Measurements from ENCODE around the gene KCNMB2.
"Not testable (repeated sequence)": the region's sequence is repeated elsewhere in the genome, so short reads cannot be mapped to it uniquely, and the experiment has no call there.

Gene KCNMB2

DNA sequence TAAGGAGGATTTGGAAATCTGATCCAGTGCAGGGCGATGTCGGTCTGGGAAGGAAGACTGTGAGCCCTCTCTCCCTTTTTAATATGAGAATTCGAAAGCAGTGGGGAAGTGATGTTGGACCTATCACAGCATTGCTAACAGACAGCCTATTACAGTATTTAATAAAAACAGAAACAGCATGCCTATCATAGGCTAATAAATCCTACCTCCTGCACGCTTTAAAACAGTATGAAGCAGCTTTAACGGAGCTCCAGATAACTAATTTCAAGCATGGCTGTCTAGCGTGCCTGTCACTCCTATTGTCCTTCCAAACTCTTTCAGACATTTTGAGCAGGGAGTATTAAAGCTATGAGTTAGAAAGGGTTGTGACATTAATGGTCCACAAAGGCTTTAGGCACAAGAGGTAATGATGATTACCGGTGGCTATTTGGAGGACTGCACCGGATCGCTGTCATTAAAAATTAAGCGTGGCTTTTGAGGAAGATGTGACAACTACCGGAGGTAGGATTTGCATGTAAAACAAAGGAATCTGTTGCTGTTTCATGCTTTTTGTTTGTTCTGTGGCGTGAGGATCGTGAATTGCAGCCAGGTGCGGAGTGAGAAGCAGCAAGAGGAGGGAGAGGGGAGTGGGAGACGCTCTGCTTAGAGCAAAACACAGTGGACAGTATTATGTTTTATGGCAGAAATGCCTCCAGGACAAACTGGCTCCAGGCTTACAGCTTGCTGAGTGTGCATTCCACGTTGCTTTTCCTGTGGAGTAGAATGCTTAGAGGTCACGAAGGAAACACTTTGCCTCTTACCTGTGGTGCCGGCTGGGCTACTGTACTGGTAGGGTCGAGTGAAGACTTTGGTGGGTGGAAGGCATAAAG, at the start of gene KCNMB2:
Gene KCNMB2 (plus strand): TSS at position 226 of the 869 bp plus-strand sequence.
- in situ Hi-C loops (cut with MboI; ENCODE audit: low pct_unique_long_range_greater_than_20kb, low sequenced_read_pairs) = no loop called here
- DNase-seq = no peak

DNA sequence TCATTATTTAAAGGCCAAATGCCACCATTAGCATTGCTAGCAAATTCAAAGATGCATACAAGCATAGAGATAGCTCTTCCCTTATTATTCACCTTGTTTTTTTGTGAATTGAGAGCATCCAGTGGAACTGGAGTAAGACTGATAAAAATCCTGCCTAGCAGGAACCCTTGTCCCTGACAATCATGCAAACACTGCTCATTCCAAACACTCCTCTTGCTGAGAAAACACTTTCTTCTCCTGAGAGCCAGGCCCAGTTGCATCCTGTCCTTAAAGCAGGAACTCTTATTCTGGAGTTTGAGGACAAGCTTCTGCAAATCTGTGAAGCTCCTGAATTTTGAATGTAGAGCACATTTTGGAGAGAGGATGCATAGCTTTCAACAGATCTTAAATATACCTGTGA, 49.3 kb upstream of the KCNMB2 start:
- in situ Hi-C loops (cut with MboI; ENCODE audit: low pct_unique_long_range_greater_than_20kb, low sequenced_read_pairs) = no loop called here

DNA sequence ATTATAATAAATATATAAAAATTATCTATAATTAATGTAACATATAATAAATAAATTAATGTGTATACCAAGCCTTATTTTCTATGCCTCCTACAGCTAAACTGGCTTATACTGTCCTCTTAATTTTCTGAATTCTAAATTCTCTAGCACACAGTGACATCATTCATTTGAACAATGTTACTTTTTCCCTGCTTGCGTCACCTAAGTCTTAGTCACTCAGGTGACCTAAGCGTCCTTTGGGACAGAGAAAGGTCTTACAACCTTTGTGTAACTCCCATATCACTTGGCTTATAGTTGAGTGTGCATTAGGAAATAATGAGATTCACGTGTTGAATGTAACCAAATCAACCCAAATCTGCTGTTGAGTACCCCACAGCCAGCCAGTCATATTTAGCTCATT, 48.5 kb upstream of the KCNMB2 start:
- in situ Hi-C loops (cut with MboI; ENCODE audit: low pct_unique_long_range_greater_than_20kb, low sequenced_read_pairs) = no loop called here
- DNase-seq = no peak

More for the DNA sequence above, 49.3 kb upstream of the KCNMB2 start:
- DNase-seq = no peak

DNA sequence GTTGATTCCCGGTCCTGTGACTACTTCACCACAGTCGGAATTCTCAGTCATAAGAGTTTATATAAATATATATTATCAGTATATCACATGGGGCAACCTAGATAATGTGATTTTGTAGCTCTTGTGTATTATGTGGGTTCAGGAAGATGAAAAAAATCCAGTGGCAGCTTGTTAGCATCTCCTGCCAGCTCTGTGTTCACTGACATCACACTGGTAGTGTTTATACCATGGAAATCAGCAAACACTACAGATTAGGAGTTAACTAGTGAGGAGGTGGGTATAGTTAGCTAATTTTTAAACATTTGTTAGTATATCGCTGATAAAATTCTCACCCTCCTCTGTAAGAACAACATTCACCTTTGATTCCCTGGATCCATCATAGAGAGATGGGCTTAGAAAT, 44.5 kb upstream of the KCNMB2 start:
- in situ Hi-C loops (cut with MboI; ENCODE audit: low pct_unique_long_range_greater_than_20kb, low sequenced_read_pairs) = no loop called here
- DNase-seq = no peak

DNA sequence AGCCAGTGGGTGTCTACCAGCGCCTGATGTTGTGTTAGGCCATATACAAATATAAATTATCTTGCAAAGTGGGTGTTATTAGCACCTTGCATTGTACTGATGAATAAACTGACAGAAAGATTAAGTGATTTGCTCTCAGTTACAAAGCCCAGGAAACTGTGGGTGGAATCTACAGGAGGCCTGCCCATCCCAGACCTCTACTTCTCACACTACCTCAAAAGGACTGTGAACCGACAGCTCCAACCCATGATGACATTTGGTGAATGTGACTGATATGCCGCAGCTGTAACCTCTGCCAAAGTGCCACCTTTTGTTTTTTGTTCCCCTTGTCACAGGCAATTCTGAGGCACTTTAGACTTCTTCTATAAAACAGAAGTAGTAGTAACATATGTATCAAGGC, 43.7 kb upstream of the KCNMB2 start:
- in situ Hi-C loops (cut with MboI; ENCODE audit: low pct_unique_long_range_greater_than_20kb, low sequenced_read_pairs) = no loop called here
- DNase-seq = no peak

DNA sequence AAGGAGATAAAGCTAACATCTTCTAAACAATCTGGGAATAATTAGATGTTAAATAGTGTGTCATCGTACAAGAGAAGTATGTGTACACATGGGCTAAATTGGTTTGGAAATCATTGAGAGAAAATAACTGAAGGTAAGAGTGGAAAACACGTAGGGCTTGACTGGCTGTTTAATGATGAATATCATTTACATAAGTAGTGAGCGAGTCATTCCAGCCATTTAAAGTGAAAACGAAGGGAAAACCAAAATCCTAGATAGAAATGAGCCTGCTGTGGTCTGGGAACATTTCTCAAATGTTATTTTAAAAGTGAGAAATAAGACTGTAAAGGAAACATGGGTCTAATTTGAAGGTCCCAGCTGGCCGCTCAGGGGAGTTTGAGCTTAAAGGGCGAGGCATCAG, 41.9 kb upstream of the KCNMB2 start:
- in situ Hi-C loops (cut with MboI; ENCODE audit: low pct_unique_long_range_greater_than_20kb, low sequenced_read_pairs) = no loop called here
- DNase-seq = no peak

DNA sequence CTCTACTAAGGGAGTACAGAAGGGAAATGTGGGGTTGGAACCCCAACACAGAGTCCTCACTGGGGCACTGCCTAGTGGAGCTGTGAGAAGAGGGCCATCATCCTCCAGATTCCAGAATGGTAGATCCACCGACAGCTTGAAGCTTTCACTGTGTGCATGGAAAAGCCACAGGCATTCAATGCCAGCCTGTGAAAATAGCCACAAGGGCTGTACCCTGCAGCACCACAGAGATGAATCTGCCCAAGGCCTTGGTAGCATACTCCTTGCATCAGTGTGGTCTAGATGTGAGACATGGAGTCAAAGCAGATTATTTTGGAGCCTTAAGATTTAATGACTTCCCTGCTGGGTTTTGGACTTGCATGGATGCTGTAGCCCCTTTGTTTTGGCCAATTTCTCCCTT, 39.3 kb upstream of the KCNMB2 start:
- DNase-seq = no peak
- in situ Hi-C loops (cut with MboI; ENCODE audit: low pct_unique_long_range_greater_than_20kb, low sequenced_read_pairs) = no loop called here

DNA sequence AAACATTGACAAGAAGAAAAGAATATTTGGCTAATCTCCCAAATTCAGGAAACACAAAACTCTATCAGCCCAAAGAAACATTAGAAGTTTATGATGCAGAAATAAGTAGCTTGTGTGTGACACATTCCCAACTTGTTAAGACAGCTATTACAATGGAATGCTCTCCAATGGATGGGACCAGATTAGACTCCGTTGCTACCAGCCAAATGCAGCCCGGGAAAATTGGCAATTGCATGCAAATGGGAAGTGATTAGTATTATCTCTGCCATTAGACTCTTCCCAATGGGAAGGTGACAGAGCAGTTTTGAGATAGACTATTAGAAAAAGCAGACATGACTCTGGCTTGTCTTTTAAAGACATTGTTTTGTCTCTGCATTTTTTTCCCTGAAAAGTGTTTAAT, 37.4 kb upstream of the KCNMB2 start:
- in situ Hi-C loops (cut with MboI; ENCODE audit: low pct_unique_long_range_greater_than_20kb, low sequenced_read_pairs) = no loop called here
- DNase-seq = no peak

DNA sequence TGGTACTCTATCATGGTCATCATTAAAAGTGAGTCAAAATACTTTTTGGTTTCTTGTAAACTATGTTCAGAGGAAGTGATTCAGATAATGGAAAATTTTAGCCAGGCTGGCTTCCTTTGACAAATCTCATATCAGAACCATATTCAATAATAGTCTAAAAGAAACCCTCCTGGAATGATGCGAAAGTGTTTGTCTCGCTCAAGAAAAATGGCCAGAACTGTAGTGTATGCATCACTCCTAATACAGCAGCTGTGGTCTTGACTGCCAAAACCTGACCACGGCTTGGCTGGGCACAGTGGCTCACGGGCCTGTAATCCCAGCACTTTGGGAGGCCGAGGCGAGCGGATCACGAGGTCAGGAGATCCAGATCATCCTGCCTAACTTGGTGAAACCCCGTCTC, 35.6 kb upstream of the KCNMB2 start:
- in situ Hi-C loops (cut with MboI; ENCODE audit: low pct_unique_long_range_greater_than_20kb, low sequenced_read_pairs) = no loop called here
- no peak for DNase-seq

DNA sequence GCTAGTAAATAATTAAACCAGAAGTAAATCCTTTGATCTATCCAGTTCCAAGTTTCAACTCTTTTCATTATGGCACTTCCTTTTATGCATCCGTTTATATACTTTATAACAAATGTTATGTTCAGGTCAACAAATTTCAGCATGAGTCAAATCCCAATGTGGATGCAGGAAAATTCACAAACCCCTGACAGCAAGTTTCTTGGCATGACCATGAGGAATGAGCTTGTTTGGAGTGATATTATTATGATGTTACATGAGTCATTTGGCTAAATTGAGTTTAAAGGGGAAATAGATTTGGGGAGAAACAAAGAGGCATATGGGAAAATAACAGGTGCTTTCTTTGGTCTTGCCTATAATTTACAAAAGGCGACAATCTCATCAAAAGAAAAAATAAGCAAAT, 32.1 kb upstream of the KCNMB2 start:
- in situ Hi-C loops (cut with MboI; ENCODE audit: low pct_unique_long_range_greater_than_20kb, low sequenced_read_pairs) = no loop called here
- DNase-seq = no peak

DNA sequence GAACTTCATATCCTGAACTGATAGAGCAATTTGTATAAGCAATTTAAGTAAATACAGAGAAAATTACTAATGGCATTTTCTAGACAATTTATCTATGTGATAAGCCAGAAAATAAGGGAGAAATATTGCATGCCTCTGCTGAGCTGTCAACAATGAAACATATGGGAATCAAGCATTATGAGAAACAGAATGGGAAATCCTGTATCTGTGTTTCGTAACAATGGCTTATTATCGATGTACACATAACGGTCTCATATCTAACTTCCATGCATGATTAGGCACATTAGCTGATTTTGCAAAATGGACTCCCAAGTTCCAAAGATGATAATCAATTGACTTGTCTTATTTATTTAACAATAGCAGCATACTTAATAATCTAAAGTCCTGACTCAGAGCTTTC, 30.4 kb upstream of the KCNMB2 start:
- no peak for DNase-seq

DNA sequence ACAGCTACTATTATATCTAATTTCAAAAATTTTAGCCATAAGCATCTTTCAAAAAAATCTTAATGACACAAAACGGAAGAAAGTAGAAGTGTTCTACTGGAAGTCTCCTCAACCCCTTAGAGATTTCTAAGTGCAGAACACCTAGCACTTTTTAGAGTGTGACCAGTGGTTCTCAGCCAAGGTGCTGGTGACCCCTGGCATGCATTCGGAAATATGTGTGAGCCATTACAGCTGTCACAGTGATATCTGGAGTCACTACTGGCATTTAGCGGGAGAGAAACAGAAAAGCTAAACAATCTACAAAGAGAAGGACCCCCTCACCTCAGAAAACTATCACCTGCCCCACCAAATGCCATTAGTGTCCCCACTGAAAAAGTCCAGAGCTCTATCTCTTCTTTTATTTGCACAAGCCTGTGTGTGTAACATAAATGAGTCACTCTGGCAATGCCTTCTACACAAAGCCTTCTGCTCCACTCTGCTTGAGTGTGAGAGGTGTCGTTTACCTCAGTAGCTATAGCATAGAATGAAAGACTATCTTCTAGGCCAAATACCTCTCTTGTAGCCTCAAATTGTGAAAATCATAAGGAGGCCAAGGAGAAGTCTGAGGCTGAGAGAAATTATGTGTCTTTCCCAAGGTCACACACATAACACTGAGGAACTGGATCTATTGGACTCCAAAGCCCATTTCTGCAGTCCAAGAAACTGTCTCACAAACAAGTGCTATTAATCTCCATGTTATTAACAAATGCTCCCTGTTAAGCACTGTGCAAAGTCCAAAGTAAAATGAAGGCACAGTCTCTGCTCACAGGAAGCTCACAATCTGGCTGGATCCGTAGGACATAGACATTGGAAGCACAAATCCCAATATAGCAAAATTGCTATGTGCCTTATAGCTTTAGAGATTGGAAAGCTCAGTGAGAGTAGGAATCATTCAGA, 28.5 kb upstream of the KCNMB2 start:
- no peak for DNase-seq
- in situ Hi-C loops (cut with MboI; ENCODE audit: low pct_unique_long_range_greater_than_20kb, low sequenced_read_pairs) = no loop called here

More for the DNA sequence above, 30.4 kb upstream of the KCNMB2 start:
- in situ Hi-C loops (cut with MboI; ENCODE audit: low pct_unique_long_range_greater_than_20kb, low sequenced_read_pairs) = no loop called here

DNA sequence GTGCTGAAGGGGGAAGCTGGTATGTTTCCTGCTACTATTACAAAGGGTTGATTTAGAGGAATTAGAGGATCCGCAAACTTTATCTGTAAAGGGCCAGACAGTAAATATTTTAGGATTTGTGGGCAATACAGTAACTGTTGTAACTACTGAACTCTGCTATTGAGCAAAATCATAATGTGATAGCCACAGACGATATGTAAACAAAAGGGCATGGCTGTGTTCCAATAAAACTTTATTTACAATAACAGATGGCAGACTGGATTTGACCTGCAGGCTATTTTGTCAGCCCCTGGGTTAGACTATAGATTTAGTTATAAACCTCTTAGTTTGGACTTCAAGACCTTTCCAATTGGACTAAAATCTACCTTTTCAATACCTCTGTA, 27.8 kb upstream of the KCNMB2 start:
- no peak for DNase-seq
- in situ Hi-C loops (cut with MboI; ENCODE audit: low pct_unique_long_range_greater_than_20kb, low sequenced_read_pairs) = no loop called here

DNA sequence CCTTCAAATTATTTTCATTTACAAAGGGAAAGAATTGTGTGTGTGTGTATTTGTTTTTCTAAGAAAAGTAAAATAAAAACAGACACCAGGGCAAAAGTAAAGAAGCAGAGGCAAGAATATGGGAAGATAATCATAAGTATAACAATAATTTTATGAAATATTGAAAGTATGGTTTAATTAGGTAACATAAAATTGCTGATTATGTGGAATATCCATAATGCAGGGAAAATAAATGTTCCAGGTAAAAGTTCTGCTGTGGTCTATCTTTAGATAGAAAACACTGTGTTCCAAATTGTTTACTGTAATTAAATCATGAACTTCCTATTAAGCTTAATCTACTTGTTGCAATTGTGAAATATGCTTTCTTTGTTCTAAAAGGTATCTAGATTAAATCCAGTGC, 25.7 kb upstream of the KCNMB2 start:
- no peak for DNase-seq
- in situ Hi-C loops (cut with MboI; ENCODE audit: low pct_unique_long_range_greater_than_20kb, low sequenced_read_pairs) = no loop called here

DNA sequence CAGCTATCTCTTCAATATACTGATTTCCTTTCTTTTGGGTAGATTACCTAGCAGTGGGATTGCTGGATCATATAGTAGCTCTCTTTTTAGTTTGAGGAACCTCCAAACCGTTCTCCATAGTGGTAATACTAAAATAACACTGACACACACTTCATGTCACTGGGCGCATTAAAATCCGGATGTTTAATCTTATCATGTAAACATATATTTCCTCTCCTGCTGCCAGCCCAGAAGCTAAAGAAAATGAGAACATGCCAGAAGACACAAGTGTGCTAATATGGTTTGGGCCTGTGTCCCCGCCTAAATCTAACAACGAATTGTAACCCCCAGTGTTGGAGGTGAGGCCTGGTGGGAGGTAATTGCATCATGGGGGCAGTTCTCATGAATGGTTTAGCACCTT, 23.6 kb upstream of the KCNMB2 start:
- in situ Hi-C loops (cut with MboI; ENCODE audit: low pct_unique_long_range_greater_than_20kb, low sequenced_read_pairs) = no loop called here
- peak; percentile 39 for DNase-seq

DNA sequence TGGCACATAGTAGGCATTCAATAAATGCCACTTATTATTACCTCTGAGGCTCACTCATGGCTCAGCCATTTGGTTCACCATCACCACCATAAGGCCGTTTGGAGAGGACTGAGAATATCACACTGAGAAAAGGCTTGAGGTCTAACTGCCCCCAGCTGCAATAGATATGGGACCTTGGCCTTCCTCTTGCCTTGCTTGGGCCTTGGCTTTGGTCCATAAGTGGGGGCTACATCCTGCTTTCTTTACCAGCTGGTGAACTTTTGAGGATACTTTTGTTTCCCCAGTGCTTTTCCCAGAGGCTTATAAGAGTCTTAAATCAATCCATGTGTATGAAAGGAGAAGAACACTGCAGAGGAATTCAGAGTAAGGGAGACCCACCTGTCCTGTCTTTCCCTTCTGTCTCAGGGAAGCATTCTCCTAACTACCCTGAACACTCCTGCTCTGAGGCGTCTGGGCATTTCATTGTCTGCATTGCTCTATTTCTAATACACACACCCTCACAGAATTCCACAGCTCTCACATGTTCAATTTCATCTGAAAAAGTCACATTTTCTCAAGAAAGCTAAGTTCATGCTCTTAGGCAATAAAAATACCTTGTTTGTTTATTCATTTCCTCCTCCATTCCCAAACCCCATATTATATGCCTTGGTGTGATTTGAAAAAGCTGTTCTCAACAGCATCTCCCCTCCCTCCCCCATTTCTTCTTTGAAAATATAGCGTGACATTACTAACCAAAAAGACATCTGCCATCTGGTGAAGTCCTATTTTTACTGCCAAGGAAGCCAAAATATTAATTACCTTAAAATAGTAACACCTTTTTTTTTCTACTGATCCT, 22.5 kb upstream of the KCNMB2 start:
- in situ Hi-C loops (cut with MboI; ENCODE audit: low pct_unique_long_range_greater_than_20kb, low sequenced_read_pairs) = no loop called here
- no peak for DNase-seq

DNA sequence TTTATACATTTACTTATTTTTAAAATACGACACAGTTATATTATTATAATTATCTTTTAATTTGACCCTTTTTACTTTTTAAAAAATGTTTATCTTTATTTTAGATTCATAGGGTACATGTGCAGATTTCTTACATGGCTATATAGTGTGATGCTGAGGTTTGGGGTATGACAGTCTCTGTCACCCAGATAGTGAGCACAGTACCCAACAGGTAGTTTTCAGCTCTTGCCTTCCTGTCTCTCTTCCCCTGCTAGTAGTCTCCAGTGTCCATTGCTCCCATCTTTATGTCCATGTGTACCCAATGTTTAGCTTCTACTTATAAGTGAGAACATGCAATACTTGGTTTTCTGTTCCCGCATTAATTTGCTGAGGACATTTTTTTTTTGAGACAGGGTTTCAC, 21.8 kb upstream of the KCNMB2 start:
- in situ Hi-C loops (cut with MboI; ENCODE audit: low pct_unique_long_range_greater_than_20kb, low sequenced_read_pairs) = no loop called here
- DNase-seq = no peak

DNA sequence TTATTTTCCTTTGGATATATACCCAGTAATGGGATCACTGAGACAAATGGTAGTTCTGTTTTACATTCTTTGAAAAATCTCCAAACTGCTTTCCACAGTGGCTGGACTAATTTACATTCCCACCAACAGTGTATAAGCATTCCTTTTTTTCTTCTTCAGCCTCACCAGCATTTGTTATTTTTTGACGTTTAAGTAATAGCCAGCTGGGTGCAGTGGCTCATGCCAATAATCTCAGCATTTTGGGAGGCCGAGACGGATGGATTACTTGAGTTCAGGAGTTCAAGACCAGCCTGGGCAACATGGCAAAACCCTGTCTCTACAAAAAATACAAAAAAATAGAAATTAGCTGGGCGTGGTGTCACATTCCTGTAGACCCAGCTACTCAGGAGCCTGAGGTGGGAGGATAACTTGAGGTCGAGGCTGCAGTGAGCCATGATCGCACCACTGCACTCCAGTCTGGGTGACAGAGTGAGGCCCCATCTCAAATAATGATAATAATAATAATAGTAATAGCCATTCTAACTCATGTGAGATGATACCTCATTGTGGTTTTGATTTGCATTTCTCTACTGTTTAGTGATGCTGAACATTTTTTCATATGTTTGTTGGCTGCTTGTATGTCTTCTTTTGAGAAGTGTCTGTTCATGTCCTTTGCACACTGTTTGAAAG, 21.0 kb upstream of the KCNMB2 start:
- DNase-seq; in situ Hi-C loops (cut with MboI; ENCODE audit: low pct_unique_long_range_greater_than_20kb, low sequenced_read_pairs): not testable (repeated sequence)
